GM19452 (cell line): ENCODE results near the gene SPHK2.

Experiments
- ATAC-seq: cut with Tn5 transposase; IDR thresholded peaks from one replicate; pipeline ENCODE4 v1.9.1; 2021; ENCODE audit not compliant: unreplicated experiment

The SPHK2 gene

DNA sequence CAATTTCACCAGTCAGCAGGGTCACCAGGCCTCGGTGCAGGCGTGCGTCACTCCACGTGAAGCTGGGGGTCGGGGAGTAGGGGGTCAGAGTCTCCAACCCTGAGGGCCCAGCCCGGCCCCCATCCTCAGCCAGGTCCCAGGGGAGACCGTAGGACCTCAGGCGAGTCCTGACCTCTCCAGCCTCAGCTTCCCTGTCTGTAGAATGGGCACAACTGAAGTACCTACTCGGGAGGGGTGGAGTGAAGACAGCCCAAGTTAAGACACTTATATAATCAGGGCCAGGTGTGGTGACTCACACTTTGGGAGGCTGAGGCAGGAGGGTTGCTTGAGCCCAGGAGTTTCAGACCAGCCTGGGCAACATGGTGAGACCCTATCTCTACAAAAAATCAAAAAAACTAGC is 15.5 kb upstream of the SPHK2 start:
- ATAC-seq, result no peak

GRCh38 chr19:48606463-48607358 is 12.6 kb upstream of the SPHK2 start, which contains the start of gene SPACA4:
Gene SPACA4 (plus strand): TSS chr19:48606742. CDS start chr19:48606979, 237 bp downstream.
- ATAC-seq, result no peak

- ATAC-seq, result no peak
These were observed 11.9 kb upstream of the SPHK2 start for GRCh38 chr19:48607359-48607755.

GRCh38 chr19:48608798-48609263 is 10.5 kb upstream of the SPHK2 start:
- peak; percentile 55 for ATAC-seq

DNA sequence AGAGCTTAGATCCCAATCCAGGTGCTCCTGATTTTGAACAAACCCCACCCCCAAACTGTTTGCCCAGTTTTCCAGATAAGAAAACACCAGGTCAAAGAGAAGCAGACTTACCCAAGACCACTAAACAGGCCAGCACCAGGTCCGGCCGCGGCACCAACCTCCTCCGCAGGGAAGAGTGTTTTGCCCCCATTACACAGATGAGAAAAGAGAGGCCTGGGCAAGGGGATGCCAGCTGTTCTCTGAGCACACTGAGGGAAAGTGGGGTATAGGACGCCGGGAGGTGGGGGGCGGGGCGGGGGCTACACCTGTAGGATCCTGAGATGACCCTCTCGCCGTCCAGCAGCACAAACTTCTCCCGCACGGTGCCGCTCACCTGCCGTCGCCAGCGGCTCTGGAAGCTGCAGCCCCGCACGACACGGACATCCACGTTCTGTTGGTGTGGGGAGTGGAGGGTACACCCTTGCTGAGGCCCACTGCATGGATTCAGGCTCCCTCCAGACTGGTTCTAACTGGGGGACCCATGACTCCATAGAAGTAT is 9.7 kb upstream of the SPHK2 start:
- no peak for ATAC-seq

- no peak for ATAC-seq
These were observed 7.4 kb upstream of the SPHK2 start for GRCh38 chr19:48611872-48612271.

DNA sequence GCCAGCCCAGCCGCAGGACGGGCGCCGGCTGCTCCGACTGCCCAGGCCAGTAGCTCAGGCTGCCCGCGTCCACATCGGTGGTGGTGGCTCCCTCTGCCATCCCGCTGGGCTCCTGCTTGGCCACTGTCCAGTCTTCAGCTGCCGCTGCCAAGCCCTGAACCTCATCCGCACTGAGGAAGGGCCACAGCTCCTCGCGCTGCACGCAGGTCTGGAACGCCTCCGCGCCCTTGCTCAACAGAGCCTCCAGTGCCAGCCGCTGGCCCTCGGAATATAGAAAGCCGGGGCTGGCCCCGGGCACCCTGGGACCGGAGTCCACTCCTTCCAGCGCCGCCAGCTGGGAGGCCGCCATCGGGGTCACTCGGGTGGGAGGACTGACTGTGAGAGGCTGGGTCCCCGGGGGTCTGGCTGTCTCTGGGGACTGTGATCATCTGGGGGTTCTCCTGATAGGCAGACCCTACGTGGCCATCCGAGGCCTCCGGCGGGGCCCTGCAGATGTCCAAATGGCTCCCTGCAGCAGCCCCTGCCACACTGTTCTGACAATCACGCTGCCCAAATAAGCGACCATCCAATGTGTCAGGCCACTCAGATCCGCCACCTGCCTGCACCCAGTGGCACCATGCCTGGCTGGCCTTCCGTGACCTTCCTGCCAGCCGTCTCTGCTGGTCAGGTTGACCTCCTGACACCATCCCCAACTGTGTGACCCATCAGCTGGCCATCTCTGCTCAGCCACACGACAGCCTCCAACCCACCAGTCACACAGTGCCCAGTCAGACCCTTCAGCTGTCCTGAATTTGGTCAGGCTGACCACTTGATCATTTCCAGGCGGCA is 6.1 kb upstream of the SPHK2 start:
- no peak for ATAC-seq

DNA sequence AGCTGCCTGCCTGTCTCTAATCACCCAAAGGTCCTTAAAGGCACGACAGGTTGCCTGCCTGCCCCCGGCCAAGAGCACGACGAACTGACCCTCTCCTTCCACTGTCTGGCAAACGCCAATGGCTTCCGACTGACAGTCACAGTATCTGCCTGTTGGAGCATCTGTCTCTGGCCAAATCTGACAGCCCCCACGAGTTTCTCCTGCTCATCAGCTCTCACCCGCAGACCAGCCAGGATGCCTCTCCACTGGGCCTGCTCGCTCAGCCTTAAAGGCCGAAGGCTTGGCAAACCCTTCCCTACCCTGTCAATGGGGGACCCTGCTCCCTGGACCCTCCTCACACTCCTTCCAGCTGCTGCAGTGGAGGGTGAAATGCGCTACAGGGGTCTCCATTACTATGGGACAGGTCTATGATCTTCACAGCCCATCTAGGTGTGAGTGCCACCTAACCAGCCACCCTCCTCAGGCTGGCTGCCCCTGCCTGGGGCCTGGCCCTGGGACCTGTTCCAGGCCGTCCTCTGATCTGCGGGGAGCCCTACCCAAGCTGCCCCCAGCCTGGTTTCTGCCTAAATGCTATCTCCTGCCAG is 5.4 kb upstream of the SPHK2 start:
- no peak for ATAC-seq

- ATAC-seq, result no peak
These were observed 4.7 kb upstream of the SPHK2 start, which contains the start of gene FAM83E for GRCh38 chr19:48614436-48615230. Gene FAM83E (minus strand): TSS chr19:48615076. CDS start chr19:48613372, 1,704 bp downstream.

- no peak for ATAC-seq
These were observed 3.9 kb upstream of the SPHK2 start for GRCh38 chr19:48615231-48616040.

GRCh38 chr19:48616041-48616436 is 3.3 kb upstream of the SPHK2 start:
- ATAC-seq, result no peak

DNA sequence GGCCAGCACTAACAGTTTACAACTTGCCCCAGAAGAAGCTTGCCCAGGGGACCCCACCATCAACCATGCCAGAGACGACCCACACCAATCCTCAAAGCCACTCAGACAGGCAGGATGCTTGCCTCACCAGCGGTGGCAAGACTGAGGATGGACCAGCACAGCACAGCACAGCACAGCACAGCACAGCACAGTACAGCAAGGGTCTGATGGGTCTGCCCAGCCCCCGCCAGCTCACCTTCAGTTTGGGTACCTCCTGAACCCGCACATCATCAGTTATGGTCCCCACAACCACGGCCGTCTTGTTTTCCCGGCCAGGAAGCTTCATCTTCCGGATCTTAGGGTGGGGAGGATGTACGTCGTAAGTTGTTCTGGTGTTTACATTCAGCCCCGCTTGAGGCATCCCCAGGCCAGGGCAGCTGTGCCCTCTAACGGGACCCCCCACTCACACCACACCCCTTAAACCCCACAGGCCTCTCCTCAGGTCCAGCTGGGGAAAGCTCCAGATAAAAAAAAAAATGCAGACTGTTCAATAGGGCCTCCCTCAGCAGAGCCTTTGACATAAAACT is 2.7 kb upstream of the SPHK2 start:
- ATAC-seq, result no peak

GRCh38 chr19:48617146-48617937 is 2.0 kb upstream of the SPHK2 start:
- ATAC-seq, result no peak

- ATAC-seq, result no peak
These were observed 909 bp upstream of the SPHK2 start for GRCh38 chr19:48618278-48618915.

DNA sequence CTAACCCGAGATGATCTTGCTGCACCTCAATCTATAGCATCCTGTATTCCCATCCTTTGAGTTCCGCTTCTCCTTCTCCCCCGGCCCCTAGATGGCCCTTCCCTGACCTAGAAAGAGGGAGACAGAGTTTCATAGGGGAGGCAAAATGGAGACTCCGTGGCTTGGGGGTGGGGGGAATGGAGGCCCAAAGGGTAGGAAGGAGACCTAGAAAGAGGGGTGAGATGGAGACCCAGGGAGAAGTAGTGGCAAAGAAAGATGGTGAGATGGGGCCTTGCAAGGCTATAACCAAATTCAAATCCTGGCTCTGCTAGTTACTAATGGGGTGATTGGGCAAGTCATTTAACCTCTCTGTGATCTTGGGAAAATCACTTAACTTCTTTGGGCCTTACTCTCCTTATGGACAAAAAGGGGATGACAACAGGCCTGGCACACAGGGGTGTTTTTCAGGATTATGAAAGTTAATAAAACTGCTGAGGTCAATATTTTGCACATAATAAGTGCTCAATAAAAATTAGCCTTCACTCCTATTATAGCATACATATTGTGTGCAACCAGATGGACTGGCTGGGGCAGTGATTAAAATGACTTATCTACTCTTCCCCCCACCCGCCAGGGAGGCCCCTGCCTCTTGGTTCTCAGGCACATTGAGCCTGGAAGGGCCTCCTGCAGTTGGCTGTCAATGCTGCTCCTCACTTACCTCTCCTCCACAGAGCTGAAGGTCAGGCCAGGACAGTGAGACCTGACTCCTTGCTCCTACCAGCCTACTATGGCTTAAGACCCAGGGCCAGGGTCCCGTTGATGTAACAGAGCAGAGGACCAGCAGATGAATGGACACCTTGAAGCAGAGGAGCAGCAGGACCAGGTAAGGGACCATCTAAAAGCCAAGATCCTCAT is 633 bp downstream of the SPHK2 start:
- no peak for ATAC-seq

DNA sequence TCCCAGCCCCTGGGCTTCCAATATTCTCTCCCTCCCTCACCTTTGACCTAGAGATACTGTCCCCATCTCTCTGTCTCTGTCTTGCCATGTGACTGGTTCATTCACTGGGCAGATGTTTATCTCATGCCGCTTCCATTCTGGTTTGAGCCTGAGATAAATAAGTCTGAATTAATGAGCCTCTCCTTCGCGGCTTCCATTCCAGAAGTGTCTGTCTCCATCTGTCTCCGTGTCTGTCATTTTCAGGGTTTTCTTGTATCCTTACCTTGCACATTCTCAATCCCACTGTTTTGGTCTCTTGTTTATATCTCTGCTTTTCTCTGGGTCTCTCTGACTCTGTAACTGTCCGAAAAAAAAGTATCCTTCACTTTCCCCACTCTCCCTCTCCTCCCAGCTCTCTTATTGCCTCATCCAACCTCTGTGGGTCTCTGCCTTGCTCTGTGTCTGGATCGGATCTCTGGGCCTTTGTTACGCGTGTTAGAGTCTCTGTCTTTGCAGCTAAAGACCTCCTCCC is 4.3 kb downstream of the SPHK2 start:
- ATAC-seq, result no peak
